ENCODE measurements around the gene SYT8.

GRCh38 chr11:1868056-1868635, 33.4 kb downstream of the SYT8 start:
- no peak for TF ChIP-seq EZH2 (IDR thresholded peaks at IDR 0.05)
- TF ChIP-seq, protein P1, sequence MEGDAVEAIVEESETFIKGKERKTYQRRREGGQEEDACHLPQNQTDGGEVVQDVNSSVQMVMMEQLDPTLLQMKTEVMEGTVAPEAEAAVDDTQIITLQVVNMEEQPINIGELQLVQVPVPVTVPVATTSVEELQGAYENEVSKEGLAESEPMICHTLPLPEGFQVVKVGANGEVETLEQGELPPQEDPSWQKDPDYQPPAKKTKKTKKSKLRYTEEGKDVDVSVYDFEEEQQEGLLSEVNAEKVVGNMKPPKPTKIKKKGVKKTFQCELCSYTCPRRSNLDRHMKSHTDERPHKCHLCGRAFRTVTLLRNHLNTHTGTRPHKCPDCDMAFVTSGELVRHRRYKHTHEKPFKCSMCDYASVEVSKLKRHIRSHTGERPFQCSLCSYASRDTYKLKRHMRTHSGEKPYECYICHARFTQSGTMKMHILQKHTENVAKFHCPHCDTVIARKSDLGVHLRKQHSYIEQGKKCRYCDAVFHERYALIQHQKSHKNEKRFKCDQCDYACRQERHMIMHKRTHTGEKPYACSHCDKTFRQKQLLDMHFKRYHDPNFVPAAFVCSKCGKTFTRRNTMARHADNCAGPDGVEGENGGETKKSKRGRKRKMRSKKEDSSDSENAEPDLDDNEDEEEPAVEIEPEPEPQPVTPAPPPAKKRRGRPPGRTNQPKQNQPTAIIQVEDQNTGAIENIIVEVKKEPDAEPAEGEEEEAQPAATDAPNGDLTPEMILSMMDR (IDR thresholded peaks at IDR 0.05): no peak

All from neural progenitor cell (in vitro differentiated cells).